HG03342 (cell line): ENCODE measurements around the gene B9D2.
"Not testable (repeated sequence)": the region's sequence is repeated elsewhere in the genome, so short reads cannot be mapped to it uniquely, and the experiment has no call there.

Source experiments
- ATAC-seq: cut with Tn5 transposase; IDR thresholded peaks from one replicate; pipeline ENCODE4 v1.9.1; 2021; ENCODE audit warnings: mild to moderate bottlenecking, moderate library complexity; ENCODE audit not compliant: unreplicated experiment

The B9D2 gene

GRCh38 chr19:41392775-41393174, 28.8 kb upstream of the B9D2 start:
- ATAC-seq: no peak

- ATAC-seq: no peak
These were observed 27.7 kb upstream of the B9D2 start for GRCh38 chr19:41391618-41392017.

- ATAC-seq: no peak
These were observed 22.5 kb upstream of the B9D2 start for GRCh38 chr19:41386442-41386841.

- ATAC-seq: no peak
These were observed 20.4 kb upstream of the B9D2 start for GRCh38 chr19:41384351-41384750.

GRCh38 chr19:41381536-41381935, 17.6 kb upstream of the B9D2 start:
- ATAC-seq: not testable (repeated sequence)

GRCh38 chr19:41377977-41378709, 14.2 kb upstream of the B9D2 start:
- ATAC-seq: peak; percentile 69

GRCh38 chr19:41376998-41377365, 13.0 kb upstream of the B9D2 start:
- no peak for ATAC-seq

GRCh38 chr19:41376241-41376997, 12.5 kb upstream of the B9D2 start, which contains the start of gene TMEM91:
TMEM91 (plus strand) TSS chr19:41376533; CDS start chr19:41378310, 1,777 bp downstream.
- ATAC-seq: no peak

GRCh38 chr19:41373993-41374392, 10.0 kb upstream of the B9D2 start:
- no peak for ATAC-seq

- no peak for ATAC-seq
These were observed 8.6 kb upstream of the B9D2 start for GRCh38 chr19:41372501-41372900.

- no peak for ATAC-seq
These were observed 7.6 kb upstream of the B9D2 start for GRCh38 chr19:41371541-41371940.

GRCh38 chr19:41371119-41371518, 7.2 kb upstream of the B9D2 start:
- ATAC-seq: not testable (repeated sequence)

GRCh38 chr19:41369769-41370168, 5.8 kb upstream of the B9D2 start:
- ATAC-seq: no peak

GRCh38 chr19:41367848-41368301, 3.9 kb upstream of the B9D2 start:
- no peak for ATAC-seq

GRCh38 chr19:41366089-41366488, 2.1 kb upstream of the B9D2 start:
- ATAC-seq: no peak

- ATAC-seq: no peak
These were observed 809 bp upstream of the B9D2 start for GRCh38 chr19:41364524-41365391.

- ATAC-seq: no peak
These were observed 587 bp downstream of the B9D2 start for GRCh38 chr19:41363371-41363752.

GRCh38 chr19:41362143-41362847, 1.7 kb downstream of the B9D2 start:
- no peak for ATAC-seq

GRCh38 chr19:41359741-41360140, 4.2 kb downstream of the B9D2 start:
- ATAC-seq: no peak

GRCh38 chr19:41357746-41358145, 6.2 kb downstream of the B9D2 start:
- no peak for ATAC-seq
